Measurements from ENCODE around the gene OR2Z1.

OR2Z1 gene, protein sequence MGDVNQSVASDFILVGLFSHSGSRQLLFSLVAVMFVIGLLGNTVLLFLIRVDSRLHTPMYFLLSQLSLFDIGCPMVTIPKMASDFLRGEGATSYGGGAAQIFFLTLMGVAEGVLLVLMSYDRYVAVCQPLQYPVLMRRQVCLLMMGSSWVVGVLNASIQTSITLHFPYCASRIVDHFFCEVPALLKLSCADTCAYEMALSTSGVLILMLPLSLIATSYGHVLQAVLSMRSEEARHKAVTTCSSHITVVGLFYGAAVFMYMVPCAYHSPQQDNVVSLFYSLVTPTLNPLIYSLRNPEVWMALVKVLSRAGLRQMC

DNA sequence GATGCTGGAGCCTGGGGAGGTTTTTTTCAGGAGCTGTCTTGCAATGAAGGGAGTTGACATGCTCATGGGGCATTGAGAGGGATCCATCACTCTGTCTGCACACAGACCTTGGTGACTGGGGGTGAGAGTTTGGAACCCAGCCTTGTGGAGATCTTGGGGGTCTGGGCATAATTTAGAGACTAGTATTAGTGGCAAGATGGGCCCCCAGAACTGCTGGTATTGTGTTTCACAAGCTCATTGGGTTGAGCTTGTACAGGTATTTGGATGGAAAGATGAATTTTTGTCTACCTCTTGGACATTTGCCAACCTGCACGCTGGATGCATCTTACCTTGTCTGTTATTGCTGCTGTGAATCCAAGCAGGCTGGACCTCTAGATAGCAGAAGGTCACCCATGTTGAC, at the start of gene OR2Z1:
Gene OR2Z1 (plus strand): TSS at position 301 of the 400 bp plus-strand sequence. CDS start 9,395 bp downstream, outside the sequence.
- no peak for DNase-seq

DNA sequence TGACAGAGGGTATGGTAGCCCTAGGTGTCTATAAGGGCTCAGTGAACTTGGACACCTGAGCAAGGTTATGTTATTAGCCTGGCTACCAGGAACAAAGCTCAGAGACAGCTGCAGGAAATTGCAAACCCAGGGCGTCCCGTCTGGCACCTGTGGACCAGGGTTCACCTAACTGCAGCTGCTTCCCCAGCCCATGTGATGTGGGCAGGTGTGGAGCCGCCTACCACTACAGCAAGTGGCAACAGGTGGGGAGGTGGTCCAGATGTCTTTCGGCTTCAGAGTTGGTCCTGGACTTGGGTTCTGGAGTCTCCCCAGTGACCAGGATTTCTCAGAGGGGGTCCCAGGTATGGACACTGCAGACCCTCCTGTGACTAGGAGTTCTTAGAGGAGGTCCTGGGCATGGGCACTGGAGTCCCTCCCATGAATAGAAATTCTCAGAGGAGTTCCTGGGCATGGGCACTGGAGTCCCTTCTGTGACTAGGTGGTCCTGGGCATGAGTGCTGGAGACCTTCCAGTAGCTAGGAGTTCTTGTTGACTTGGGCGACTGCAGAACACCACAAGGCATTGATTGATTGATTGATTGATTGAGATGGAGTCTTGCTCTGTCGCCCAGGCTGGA, 48.0 kb upstream of the OR2Z1 start:
- DNase-seq: no peak

DNA sequence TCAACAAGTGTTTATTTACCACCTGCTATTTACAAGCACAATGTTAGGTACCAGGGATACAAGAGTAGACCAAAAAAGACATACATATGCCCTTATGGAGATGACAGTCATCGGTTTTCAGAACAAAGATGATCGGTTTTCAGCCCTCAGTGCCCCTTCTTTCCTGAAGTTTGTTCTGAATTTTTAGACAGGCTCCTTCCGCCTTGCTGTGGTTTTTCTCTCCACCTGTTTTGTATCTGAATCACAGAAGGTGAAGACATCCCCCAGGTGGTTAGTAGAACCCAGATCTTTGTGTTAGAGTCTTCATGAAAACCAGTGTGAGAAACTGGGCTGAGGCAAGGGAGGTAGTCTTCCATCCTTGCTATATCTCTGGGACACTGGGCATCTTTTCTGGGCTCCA, 46.4 kb upstream of the OR2Z1 start:
- no peak for DNase-seq

DNA sequence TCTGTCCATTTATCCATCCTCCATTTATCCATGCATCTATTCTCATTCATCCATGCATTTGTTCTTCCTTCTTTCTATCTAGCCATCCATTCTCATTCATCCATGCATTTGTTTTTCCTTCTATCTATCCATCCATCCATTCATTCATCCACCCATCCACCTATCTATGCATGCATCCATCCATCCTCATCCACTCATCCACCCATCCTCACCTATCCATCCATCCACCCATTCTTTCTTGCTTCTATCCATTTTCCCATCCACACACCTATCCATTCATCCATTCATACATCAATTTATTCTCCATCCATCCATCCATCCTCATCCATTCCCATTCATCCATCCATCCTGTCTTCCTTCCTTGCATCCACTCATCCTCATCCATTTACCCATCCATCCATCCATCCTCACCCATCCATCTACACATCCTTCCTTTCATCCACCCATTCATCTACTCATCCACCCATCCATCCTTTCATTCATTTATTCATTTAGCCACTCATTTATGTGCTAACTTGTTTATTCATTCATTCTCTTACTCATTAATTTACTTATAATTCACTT, 43.1 kb upstream of the OR2Z1 start:
- DNase-seq: no peak

DNA sequence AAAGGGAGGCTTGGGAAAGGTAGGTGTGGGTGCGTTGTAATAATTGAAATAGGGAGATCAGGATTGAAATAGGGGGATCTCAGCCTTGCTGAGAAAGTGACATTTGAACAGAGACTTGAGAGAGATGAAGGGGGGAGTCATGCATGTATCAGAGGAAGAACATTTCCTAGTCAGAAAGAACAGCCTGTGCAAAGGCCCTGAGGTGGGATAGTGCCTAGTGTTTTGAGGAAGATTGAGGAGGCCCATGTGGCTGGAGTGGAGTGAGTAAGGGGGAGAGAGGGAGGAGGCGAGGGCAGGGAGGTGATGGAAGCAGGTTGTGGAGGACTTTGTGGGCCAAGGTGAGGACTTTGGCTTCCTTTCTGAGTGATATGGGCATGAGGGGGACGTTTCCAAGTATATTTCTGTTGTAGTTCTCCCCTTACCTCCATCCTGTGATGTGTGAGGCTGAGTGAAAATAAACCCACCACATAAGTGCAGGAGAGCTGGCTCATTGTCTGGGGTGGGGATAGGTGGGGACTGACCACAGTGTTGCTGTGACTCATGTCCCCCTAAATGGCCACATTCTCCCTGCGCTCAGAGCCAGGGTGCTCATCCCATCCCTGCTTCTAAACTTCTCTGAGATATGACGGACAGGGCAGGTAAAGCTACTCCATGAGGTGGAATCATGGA, 40.6 kb upstream of the OR2Z1 start:
- no peak for DNase-seq

DNA sequence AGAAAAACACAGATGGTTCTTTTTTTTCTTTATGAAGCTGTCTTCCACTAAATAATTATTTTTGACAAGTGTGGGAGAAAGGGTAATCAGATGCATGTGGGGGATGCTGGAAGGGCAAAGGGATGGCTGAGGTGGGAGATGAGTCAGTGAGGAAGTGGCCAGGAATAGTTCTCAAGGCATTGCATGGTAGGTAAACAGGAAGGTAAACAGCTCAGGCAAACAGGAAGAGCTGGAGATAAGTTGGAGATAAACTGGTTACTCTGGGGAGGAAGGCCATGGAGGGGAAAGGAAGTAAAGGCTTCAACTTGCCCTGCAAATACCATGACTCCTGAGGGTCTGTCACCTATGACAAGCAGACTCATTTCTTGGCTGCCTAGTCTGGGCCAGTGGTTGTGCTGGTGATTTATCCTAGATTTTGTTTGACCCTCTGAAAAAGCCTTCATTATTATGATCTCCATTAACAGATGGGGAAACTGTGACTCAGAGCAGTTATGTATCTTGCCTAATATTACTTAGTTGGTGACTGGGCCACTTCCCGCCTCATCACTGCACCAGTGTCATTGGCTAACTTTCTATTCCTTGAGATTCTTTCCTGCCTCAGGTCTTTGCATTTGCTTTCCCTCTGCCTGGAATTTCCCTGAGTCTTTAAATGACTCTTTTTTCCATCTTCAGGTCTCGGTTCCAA, 39.9 kb upstream of the OR2Z1 start:
- no peak for DNase-seq

DNA sequence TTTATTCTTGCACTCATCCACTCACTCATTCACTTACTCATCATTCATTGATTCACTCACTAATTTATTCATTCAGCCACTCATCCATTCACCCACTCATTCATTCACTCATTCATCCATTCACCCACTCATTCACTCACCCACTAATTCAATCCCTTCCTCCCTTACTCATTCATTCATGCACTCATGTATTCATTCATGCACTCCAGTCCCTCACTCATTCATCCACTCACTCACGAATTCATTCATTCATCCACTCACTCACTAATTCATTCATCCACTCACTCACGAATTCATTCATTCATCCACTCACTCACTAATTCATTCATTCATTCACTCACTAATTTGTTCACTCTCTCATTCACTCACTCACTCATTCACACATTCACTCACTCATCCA, 39.0 kb upstream of the OR2Z1 start:
- DNase-seq: no peak

DNA sequence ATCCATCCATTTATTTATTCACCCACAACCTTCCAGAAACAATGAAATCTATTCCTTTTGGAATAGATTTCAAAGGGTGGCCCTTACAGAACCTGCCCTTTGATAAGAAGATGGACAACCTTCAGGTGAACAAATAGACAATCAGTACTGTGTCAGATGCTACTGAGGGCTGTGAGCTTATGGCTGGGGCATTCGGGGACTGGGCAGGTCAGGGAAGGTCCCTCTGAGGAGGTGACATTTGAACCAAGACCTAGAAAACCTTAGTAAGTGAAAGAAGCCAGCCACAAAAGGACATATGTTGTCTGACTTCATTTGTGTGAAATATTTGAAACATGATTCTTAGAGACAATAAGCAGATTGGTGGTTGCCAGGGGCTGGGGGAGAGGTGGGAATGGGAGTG, 38.5 kb upstream of the OR2Z1 start:
- no peak for DNase-seq

DNA sequence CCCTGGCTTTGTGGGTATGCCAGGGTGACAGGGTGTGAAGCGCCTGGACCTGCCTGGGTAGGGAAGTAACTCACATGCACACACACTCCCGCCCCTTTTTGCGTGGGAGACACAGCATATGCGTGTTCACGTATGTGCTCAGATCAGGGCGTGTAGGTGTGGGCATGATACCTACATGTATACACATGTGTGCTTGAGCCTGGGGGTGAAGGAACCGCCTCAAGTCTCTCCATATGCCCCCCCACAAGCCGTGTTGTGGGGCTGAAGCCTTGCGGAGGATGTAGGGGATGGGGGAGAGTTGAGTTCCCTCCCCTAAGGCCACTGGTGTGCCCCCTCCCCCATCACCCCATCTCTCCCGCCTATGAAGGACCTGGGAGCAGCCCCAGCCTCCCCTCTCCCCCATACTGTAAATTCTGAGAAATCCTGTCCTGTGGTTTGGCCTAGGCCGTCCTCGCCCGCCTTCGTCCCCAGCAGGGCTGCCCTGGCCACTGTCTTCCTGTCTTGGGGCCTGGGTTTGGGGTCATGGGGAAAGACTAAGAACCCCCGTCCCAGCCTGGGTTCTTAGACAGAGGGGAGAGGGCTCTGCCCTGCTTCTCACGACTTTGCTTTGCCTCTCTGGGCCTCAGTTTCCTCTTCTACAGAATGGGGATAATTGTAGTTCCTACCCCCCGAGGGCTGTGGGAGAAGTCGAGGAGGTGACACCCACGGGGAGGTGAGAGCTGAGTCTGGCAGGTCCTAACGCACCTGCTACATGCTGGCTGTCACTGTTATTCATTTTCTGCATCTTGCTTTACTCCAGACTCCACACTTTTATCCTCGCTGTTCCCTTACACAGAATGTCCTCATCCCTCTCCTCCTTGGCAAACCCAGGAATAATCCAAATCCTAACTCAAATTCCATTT, 37.2 kb upstream of the OR2Z1 start:
- no peak for DNase-seq

DNA sequence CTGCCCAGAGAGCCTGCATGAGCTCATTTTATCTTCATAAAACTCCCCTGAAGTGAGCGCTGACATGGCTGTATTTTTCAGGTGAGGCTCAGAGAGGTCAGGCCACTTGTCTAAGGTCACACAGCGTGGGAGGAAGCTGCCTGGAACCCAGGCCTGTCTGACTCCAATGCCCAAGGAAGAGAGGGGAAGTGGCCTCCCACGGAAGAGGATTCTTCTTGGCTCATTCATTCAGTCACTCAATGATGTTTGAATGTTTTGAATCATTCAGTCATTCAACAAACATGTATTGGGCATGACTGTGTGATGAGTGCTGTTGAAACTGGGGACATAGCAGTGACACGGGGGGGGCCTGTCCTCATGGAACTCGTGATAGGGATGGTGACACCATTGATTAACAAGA, 34.9 kb upstream of the OR2Z1 start:
- no peak for DNase-seq

DNA sequence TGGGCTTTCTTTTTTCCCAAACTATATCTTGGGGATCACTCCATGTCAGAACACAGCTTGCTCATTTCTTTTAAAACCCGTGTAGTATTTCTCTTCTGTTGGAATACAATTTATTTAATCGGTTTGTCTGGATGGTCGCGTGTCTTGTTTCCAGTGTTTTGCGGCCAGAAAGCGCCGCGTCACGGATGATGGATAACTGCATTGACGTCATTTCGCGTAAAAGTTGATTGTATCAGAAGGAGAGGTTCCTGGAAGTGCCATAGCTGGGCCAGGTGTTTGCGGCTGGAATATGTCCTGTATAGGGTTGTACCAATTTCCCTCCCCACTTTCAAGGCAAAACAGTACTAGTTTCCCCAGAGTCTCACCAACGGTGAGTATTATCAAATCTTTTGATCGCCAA, 32.5 kb upstream of the OR2Z1 start:
- no peak for DNase-seq

DNA sequence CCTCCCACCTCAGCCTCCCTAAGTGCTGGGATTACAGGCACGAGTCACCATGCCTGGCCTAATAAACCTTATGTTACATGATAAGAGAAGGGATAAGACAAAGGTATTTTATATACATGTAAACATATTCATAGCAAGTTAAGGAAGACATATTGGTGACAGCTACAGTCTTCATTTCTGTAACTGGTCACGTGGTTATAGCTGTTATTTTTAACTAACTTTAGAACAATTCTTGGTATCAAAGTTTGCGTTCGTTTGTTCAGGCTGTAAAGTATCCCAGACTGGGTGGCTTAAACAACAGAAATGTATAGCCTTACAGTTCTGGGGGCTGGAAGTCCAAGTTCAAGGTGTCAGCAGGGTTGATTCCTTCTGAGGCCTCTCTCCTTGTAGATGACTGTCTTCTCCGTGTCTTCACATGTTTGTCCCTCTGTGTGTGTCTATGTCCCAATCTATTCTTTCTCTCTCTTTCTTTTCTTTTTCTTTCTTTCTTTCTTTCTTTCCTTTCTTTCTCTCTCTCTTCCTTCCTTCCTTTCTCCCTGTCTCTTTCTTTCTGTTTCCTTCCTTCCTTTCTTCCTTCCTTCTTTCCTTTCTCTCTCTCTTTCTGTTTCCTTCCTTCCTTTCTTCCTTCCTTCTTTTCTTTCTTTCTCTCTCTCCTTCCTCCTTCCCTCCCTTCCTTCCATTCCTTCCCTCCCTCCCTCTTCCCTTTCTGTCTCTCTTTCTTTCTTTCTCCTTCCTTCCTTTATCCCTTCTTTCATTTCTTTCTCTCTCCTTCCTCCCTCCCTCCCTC, 30.5 kb upstream of the OR2Z1 start:
- no peak for DNase-seq

DNA sequence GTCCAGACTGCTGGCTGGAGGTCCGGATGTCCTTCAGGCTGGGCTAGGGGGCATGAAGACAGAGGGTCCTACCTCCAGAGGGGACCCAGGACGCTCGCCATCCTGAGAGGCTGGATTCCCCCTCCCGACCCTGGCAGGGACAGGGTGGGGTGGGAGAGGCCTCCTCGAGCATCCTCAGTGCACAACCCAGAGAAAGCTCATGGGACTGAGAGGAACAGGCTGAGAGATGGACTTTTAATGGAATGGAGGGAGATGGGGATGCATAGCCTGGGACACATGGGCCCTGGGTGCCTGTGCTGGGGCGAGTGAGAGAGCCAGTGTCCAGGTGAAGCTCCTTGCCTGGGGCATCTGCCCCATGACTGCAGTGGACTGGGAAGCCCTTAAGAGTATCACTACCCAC, 25.9 kb upstream of the OR2Z1 start:
- DNase-seq: no peak

DNA sequence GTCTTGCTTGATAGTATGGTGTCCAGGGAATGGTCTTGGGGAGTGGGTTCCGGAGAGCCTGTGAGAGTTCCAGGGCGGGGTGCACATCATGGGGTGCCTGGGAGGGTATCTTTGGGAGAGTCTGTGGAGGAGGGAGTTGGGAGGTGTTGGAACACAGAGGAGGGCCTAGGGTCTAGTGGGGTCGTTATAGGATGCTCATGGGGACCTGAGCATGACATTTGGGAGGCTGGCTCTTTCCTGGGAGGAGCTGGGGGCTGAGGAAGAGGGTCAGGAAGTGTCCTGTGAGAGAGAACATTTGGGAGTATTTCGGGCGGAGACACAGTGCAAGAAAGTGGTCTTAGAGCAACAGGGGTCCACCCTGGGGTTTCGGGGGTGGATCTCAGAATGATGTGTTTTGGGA, 25.5 kb upstream of the OR2Z1 start:
- DNase-seq: no peak

DNA sequence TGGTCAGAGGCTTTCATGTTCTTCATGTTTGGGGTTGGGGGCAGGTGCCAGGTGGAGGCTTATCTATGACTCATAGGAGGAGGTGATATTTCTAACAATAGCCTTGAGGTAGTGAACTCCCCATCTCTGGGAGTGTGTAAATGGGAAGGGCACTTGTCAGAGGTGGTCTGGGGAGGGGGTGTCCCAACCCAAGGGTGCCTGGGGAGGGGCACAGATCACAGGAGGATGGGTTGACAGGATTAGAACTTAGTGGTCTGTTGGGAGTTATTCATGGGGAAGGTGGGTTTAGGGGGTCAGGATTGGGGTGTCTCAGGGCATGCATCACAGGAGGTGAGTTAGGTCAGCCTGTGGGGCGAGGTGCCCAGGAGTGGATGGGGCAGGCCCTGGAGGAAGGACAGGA, 24.4 kb upstream of the OR2Z1 start:
- no peak for DNase-seq

DNA sequence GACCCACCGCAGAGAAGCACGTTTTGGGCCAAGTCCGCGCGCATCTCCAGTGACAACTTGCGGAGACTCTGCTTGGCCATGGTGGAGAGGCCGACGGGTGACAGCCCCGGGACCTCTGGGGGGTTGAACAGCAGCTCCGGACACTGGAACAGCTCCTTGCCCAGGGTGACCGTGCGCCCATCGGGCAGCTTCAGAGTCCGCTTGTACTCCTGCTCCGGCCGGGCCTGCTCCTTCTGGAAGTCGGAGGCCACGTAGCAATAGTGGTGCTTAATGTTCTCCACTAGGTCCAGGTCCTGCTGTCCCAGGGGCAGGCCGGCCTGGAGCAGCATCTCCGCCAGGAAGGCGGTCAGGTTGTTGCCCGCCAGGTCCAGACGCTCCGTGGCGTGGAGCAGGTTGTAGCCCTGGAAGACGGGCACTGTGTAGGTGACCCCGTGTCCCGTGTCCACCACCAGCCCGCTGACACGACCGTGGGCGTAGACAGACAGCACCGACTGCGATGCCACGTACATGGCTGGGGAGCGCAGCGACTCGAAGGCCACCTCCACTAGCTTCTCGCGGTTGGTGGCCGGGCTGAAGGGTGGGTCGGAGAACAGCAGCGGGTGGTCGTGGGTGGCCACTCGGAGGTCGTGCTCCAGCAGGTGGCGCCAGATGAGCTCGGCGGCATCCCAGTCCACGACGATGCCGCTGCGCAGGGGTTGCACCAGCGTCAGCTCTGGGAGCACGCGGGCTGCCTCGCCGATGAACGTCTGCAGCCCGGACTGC, 23.6 kb upstream of the OR2Z1 start:
- DNase-seq: no peak

DNA sequence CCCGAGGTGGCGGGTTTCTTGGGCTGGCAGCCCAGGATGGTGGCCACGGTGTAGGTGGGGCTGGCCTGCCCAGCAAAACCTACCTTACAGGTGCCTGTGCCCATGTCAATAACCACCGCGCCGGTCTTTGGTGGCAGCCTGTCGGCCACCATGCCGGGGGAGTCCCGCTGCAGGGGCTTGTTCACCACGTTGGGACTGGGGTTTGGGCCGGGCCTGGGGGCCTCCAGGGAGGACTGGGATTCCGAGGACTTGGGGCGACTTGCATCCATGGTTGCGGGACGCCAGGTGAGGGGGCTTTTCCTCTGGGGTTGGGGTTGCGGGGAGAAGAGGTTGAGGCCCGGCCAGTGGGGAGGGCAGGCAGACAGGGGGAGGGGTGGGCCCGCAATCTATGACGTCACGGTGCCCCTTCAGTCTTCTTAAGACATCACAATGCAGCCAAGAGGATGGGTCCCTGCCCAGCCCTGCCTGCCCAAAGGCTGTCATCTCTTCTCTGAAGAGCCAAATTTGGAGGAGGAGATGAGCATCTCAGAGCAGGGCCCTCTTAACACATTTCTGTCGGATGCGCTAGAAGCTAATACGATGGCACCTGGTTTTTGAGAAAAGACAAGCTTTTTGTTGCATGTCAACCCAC, 22.9 kb upstream of the OR2Z1 start, which contains the start of gene ACTL9:
Gene ACTL9 (minus strand): TSS at position 363 of the 631 bp plus-strand sequence. CDS start 94 bp downstream, at position 269.
- DNase-seq: no peak

DNA sequence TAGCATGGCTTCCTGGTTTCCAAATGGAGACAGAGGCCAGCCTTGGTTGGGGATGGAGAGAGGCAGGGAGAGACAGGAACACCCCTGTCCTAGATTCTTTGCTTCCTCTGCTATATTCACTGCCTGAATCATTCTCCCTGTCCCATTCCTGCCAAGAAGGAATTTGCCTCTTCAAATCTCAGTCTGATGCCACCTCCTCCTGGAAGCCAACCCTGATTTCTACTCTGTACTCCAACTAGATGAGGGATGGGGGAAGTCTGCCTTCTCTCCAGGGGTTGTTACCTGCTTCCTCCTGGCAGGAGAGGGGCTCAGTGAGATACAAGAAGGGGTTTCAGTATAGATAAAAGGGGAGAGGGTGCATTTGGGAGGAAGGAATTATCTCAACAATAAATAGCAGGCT, 21.5 kb upstream of the OR2Z1 start:
- no peak for DNase-seq

DNA sequence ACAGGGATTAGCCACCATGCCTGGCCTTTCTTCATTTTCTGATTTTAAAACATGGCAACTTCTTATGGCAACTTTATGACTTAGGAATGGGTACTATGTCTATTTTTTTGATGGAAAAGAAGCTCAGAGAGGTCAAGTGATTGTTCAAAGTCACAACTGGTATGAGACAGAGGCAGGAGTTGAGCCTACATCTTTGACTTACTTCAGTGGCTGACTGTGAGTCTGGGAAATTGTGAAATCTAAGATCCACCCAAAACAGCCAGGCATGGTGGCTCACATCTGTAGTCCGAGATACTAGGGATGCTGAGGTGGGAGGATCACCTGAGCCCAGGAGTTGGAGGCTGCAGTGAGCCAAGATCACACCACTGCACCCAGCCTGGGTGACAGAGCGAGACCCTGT, 20.5 kb upstream of the OR2Z1 start:
- DNase-seq: no peak

DNA sequence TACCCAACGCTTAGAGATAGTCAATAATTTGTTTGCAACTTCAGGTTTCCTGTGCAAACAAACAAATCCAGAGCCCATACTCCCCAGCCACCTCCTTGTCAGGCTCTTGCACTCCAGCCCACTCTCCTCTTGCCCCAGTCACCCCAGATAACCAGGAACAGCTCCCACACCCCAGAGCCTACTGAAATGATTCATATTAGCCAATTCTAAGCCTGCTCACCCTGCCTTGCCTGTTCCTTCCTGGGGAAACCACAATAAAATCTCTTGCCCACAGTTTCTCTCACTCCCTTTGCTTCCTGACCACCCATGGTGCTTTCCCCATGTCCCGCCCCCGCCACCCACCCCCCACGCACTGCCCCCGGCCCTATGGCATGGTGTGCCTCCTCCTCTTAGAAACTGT, 19.1 kb upstream of the OR2Z1 start:
- DNase-seq: no peak

Data from NCI-H187 (cell line).